Loucy (cell line): Measurements from ENCODE around the gene HSF5.

Source experiments
- H2AFZ ChIP-seq: fragments of 200-600 bp; sonication (generic); 2 replicates; pipeline ENCODE4 v1.6.0; 2016; ENCODE audit warnings: antibody characterized with exemption, mild to moderate bottlenecking, low read length, moderate library complexity
- H3F3A ChIP-seq: fragments of 200-600 bp; 2 replicates; pipeline ENCODE4 v1.6.0; 2016; ENCODE audit warnings: antibody characterized with exemption, low read depth, mild to moderate bottlenecking
- H3K27me3 ChIP-seq: fragments of 200-600 bp; sonication (generic); 2 replicates; pipeline ENCODE4 v1.6.1; 2014; ENCODE audit warnings: low read length, mild to moderate bottlenecking; ENCODE audit not compliant: insufficient read depth, poor library complexity, severe bottlenecking
- H3K36me3 ChIP-seq: fragments of 200-600 bp; sonication (generic); 2 replicates; pipeline ENCODE4 v1.6.1; 2016; ENCODE audit warnings: low read length; ENCODE audit not compliant: insufficient read depth
- H3K4me1 ChIP-seq: fragments of 200-600 bp; sonication (generic); 2 replicates; pipeline ENCODE4 v1.5.1; 2014; ENCODE audit warnings: low read length, mild to moderate bottlenecking; ENCODE audit not compliant: insufficient read depth, poor library complexity, severe bottlenecking
- H3K4me2 ChIP-seq: fragments of 200-600 bp; sonication (generic); 2 replicates; pipeline ENCODE4 v1.6.0; 2014; ENCODE audit warnings: antibody characterized with exemption, low read length, low read depth, mild to moderate bottlenecking; ENCODE audit not compliant: poor library complexity, severe bottlenecking
- H3K4me3 ChIP-seq: fragments of 200-600 bp; sonication (generic); 2 replicates; pipeline ENCODE4 v1.5.1; 2014; ENCODE audit warnings: low read length, mild to moderate bottlenecking, mixed read lengths; ENCODE audit not compliant: poor library complexity, severe bottlenecking
- H3K79me2 ChIP-seq: fragments of 200-600 bp; sonication (generic); 2 replicates; pipeline ENCODE4 v1.6.1; 2014; ENCODE audit warnings: low read length; ENCODE audit not compliant: insufficient read depth
- H3K9ac ChIP-seq: fragments of 200-600 bp; sonication (generic); 2 replicates; pipeline ENCODE4 v1.6.0; 2014; ENCODE audit warnings: mild to moderate bottlenecking, low read depth, low read length, moderate library complexity; ENCODE audit not compliant: poor library complexity, severe bottlenecking
- H3K9me2 ChIP-seq: fragments of 200-600 bp; sonication (generic); replicated peaks from 2 replicates; pipeline ENCODE4 v1.6.1; 2016; ENCODE audit warnings: low read depth, low read length, mixed read lengths
- H3K9me3 ChIP-seq: fragments of 200-600 bp; sonication (generic); 2 replicates; pipeline ENCODE4 v1.6.1; 2014; ENCODE audit warnings: mild to moderate bottlenecking, antibody characterized with exemption, low read length, low read depth; ENCODE audit not compliant: insufficient read depth
- H4K20me1 ChIP-seq: fragments of 200-600 bp; sonication (generic); 2 replicates; pipeline ENCODE4 v1.6.0; 2014; ENCODE audit warnings: antibody characterized with exemption, low read length, mild to moderate bottlenecking; ENCODE audit not compliant: insufficient read depth, poor library complexity, severe bottlenecking
- CTCF ChIP-seq: fragments of 200-600 bp; sonication (generic); conservative IDR thresholded peaks from 2 replicates; pipeline ENCODE4 v1.5.1; 2014; ENCODE audit warnings: mild to moderate bottlenecking, antibody characterized with exemption, low read length
- EZH2phosphoT487 ChIP-seq: fragments of 200-600 bp; IDR thresholded peaks from 2 replicates; pipeline ENCODE4 v1.6.1; 2018; ENCODE audit warnings: antibody characterized with exemption, mild to moderate bottlenecking, moderate library complexity, borderline replicate concordance

Gene HSF5

GRCh38 chr17:58388302-58389190 lies 99.7 kb downstream of the HSF5 start:
- H3K4me1 ChIP-seq = peaks cover 86% of the 10 kb centered on the region
- peaks cover 18% of the 10 kb centered on the region for H3F3A ChIP-seq
- peaks cover 84% of the 10 kb centered on the region for H3K79me2 ChIP-seq
- H3K36me3 ChIP-seq = no peaks in the 10 kb centered on the region
- H3K4me3 ChIP-seq = peak overlapping the region; percentile 69
- H3K9me2 ChIP-seq = no peaks in the 10 kb centered on the region
- H3K27me3 ChIP-seq = no peaks in the 10 kb centered on the region
- no peaks in the 10 kb centered on the region for H4K20me1 ChIP-seq
- no peaks in the 10 kb centered on the region for H3K9me3 ChIP-seq
- peak overlapping the region; percentile 76 for H3K9ac ChIP-seq
- TF ChIP-seq CTCF (no peak), EZH2phosphoT487 (no peak)
- no peak overlapping the region for H2AFZ ChIP-seq
- H3K4me2 ChIP-seq = peak overlapping the region; percentile 91

GRCh38 chr17:58387834-58388233 lies 100.4 kb downstream of the HSF5 start:
- no peaks in the 10 kb centered on the region for H3K9me3 ChIP-seq
- peak overlapping the region; percentile 69 for H3K4me3 ChIP-seq
- peaks cover 18% of the 10 kb centered on the region for H3F3A ChIP-seq
- peak overlapping the region; percentile 91 for H3K4me2 ChIP-seq
- TF ChIP-seq EZH2phosphoT487 = no peak
- no peak for TF ChIP-seq CTCF
- H3K36me3 ChIP-seq = no peaks in the 10 kb centered on the region
- H3K27me3 ChIP-seq = no peaks in the 10 kb centered on the region
- peaks cover 85% of the 10 kb centered on the region for H3K79me2 ChIP-seq
- no peak overlapping the region for H2AFZ ChIP-seq
- H3K4me1 ChIP-seq = peaks cover 90% of the 10 kb centered on the region
- H3K9ac ChIP-seq = peak overlapping the region; percentile 76
- no peaks in the 10 kb centered on the region for H4K20me1 ChIP-seq
- no peaks in the 10 kb centered on the region for H3K9me2 ChIP-seq

- Histone ChIP-seq H3K4me1 (peaks cover 90% of the 10 kb centered on the region), H3F3A (peaks cover 18% of the 10 kb centered on the region), H3K27me3 (no peaks in the 10 kb centered on the region), H3K4me2 (peak overlapping the region; percentile 91), H4K20me1 (no peaks in the 10 kb centered on the region), H3K9ac (no peak overlapping the region), H3K79me2 (peaks cover 84% of the 10 kb centered on the region), H2AFZ (no peak overlapping the region), H3K9me2 (no peaks in the 10 kb centered on the region), H3K9me3 (no peaks in the 10 kb centered on the region), H3K4me3 (no peak overlapping the region), H3K36me3 (no peaks in the 10 kb centered on the region)
- TF ChIP-seq CTCF (no peak), EZH2phosphoT487 (no peak)
Measured at GRCh38 chr17:58386708-58387107, 101.5 kb downstream of the HSF5 start.
